Measurements from ENCODE around the gene AUTS2.

The AUTS2 gene

DNA sequence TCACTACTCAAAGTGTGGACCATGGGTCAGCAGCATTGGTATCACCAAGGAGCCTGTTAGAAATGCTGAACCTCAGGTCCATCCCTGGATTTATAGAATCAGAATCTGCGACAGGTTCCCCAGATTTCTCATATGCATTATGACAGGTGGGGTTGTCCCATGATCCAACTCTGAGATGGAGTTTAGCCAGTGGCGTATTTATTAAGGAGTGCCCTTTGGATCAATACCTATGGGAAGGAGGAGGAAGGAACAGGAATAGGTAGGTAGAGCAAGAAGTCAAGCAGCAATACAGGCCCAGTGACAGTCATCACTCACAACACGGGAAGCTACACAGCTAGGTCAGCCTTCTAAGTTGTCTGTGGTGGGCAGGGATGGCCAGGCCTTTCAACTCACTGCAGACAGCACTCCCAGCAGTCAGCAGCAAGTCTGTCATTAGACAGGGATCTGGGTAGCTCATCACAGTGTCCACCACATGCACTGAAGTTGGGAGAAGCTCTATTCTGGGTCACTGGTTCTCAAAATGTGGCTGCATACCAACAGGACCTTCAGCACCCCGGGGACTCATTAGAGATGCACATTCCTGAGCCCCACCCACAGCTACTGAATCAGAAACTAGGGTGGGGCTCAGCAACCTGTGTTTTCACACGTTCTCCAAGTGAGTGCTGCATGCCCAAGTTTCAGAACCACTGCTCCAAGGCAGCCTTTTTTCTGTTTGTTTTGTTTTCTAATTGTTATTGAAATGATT is 1001.3 kb downstream of the AUTS2 start:
- DNase-seq, result no peak

DNA sequence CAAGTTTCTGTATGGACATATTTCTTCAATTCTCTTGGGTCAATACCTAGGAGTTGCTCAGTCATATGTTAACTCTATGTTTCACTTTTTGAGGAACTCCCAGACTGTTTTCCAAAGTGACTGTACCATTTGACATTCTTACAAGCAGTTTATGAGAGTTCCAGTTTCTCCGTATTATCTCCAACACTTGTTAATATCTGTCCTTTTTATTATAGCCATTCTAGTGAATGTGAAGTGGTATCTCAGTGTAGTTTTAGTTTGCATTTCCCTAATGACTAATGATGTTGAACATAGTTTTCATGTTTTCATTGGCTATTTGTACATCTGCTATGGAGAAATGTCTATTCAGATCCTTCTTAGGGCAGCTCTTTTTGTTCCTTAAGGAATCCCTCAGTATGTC is 1002.7 kb downstream of the AUTS2 start:
- no peak for DNase-seq

DNA sequence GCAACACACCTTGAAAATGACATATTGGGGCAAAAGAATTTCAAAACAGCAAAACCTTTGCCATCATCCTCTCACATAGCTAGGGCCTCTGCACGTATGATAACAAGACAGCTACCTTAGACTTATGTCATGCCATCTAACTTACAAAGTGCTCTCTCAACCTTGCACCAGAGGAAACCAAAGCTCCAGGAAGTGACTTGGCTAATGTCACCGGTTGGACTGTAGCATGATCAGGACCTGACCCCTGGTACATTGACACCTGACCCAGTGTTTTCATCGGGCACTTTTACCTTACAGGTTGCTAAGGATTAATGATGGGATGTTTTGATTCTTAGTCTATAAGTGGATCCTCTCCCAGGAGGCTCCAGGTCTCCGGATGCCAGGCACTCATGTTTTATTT is 1003.8 kb downstream of the AUTS2 start:
- DNase-seq, result no peak

DNA sequence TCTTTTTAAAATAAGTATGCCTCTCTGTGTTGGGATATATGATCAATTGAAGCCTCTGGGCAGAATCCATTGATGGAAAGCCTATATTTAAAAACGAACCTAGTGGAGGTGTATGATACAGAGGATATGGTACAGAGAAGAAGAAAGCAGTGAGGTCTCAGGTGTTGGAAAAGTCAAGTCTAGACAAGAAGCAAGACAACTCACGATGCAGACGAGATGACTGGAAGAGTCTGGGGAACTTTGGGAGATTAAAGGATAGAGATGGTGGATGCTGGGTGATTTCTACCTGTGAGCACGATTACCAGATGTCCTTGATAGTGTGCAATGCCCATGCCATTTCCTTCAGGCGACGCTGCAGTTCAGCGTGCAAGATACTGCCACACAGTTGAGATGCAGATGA is 1009.0 kb downstream of the AUTS2 start:
- DNase-seq, result no peak

DNA sequence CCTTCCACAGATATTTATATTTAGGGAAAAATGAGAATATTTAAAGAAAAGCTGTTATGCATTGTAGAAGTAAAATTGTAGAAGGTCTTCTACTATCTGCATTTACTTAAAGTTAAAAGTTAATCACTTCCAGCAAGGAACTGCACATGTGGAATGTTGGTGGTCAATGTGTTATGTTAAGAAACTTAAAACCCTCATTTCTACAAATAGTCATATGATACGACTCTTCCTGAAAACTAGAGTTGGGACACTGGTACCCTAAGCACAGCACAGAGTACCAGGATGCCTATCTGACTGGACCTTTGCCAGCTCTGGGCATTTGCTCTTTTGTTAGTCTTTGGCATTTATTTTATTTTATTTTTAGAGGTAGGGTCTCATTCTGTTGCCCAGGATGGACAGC is 1009.5 kb downstream of the AUTS2 start:
- no peak for DNase-seq

DNA sequence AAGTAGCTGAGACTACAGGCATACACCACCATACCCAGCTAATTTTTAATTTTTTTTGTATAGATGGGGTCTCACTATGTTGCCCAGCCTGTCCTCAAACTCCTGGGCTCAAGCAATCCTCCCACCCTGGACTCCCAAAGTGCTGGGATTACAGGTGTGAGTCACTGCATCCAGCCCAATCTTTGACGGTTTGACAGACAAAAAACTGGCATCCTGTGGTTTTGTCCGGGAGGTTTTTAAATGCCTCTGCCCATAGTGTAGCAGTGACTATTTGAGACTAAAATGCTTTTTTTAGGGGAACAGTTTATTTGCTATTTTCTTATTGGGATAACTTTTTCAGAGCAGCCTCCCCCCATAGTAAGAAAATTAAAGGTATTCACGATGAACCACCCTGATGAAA is 1010.0 kb downstream of the AUTS2 start:
- no peak for DNase-seq

DNA sequence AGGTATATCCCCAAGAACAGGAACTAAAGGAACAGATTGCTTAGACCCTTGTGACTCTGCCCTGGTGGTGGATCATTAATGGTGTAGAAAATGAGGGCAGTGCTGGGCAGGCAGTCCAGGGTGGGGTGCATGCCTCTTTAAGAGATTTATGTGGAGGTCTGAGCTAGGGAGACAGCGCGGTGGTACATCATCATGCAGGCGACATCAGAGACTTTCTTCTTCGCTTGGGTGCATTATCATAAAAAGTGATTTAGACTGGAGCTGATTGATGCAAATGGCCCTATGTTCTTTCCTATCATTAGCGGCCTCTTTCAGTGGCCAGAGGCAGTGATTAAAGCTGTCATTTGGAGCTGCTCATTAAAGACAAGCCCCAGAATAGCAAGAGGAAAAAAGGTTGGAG is 1014.5 kb downstream of the AUTS2 start:
- DNase-seq, result no peak

DNA sequence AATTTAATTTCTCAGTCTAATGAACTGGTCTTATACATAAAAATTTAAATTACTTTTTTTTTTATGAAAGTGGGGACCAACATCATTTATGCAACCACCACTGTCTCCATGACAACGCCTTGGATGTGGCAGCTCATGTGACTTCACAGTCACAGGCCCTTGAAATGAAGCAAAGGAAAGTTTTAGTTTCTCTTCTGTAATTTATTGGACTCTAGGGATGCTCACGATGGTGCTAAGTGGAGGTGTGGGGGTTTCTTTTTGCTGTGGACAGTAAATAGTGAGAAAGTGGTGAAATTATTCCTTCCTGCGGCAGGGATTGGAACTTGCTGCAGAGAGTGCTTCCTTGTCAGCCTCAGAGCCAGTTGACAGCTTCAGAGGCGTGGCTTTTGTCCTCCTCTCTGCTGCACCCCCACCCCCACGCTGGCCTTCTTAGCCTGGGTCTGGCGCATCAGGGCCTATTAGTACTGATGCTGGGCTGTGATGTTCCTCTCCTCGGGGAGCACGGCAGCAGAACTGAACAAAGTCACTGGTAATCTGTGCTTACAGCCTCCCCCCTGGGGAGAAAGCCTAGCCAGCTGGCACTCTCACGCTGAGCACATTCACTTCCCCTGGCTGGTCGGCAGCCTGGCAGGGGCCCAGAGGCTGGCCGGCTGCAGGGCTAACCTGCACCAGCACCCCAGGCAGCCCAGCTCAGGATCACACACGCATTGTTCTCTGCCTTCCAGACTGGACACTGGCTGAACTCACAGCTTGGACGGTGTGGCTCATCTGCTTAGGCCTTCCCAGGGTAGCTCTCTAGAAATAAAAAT is 1016.2 kb downstream of the AUTS2 start:
- no peak for DNase-seq

DNA sequence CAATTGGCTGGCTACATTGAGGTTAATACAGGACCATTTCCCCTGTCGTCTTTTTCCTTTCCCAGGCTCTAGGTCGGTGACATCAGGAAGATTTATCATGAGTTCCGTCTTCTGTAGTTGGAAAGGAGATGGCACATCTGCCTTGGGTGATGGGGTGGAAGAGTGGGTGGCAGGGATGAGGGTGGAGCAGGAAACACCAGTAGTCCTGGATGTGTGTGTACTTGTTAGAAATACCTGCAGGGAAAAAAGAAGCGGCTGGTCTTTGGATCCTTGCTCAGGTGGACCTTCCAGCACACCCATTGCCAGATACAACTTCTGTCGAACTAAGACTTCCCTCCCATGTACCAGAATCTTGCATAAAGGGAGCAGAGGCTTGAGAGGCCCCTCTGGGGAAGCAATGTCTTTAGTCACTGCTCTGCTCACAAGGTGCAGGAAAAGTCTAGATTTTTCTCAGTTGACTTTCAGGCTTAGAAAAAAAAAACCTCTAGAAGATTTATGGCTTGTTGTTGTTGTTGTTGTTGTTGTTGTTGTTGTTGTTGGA is 1016.9 kb downstream of the AUTS2 start:
- no peak for DNase-seq

- DNase-seq, result no peak
Observed at GRCh38 chr7:70616211-70616610, 1017.9 kb downstream of the AUTS2 start.

- DNase-seq, result no peak
Observed at GRCh38 chr7:70616821-70617220, 1018.5 kb downstream of the AUTS2 start.

- DNase-seq, result no peak
Observed at GRCh38 chr7:70618020-70618551, 1019.8 kb downstream of the AUTS2 start.

GRCh38 chr7:70619130-70619529 is 1020.9 kb downstream of the AUTS2 start:
- DNase-seq, result no peak

- DNase-seq, result no peak
Observed at GRCh38 chr7:70619659-70620058, 1021.4 kb downstream of the AUTS2 start.

DNA sequence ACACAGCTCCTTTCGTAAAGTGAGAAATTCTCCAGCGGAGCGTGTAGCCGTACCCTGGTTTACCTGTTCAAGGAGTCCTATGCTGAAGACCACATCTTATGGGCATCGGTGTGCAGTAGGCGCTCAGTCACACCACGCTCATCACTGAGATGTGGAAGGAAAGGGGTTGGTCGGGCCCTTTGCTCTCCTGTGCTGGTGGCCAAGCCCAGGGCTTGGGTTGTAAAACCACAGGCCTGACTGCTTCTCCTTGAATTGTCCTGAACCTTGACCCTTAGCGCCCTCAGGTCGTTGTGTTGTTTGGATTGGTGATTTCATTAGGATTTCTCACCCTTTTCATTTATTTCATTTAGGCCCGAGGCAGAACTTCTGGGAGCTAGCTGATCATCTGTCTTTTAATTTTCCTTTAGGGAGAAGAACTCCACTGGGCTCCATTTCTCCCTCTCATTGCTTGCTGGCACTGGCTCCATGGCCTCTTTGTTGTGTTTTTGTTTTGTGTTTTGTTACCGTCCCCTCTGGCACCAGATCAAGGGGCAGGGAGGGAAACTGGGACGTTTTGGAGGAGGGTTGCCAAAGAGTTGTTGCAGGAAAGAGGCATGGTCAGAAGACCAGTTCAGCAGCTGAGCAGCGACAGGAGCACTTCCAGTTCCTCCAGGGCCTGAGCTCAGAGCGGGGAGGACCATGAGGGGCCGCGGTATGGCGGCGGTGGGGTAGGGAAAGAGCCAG is 1022.2 kb downstream of the AUTS2 start:
- no peak for DNase-seq

DNA sequence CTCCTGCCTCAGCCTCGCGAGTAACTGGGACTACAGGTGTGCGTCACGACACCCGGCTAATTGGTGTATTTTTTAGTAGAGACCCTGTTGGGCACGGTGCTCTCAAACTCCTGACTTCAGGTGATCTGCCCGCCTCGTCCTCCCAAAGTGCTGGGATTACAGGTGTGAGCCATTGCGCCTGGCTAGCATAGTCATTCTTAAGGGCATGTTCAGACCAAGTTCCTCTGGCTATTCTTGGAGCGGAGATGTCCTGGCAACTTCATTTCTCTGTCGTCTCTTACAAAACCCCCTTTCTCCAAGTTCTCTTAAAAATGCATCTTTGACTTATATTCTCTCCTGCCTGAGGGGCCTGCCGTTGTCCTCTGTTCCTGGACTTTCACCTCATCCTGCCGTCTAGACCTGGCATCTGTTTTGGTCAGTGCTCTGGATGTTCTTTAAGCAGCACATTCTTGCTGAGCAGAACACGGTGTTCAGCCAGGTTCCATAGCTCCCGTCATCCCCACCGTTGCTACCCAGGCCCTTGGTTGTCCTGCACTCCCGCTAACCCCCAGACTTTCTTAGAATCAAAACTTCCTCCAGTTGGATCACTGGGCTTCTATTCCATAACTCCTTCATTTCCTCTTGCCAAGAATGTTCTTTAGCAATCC is 1023.8 kb downstream of the AUTS2 start:
- no peak for DNase-seq

DNA sequence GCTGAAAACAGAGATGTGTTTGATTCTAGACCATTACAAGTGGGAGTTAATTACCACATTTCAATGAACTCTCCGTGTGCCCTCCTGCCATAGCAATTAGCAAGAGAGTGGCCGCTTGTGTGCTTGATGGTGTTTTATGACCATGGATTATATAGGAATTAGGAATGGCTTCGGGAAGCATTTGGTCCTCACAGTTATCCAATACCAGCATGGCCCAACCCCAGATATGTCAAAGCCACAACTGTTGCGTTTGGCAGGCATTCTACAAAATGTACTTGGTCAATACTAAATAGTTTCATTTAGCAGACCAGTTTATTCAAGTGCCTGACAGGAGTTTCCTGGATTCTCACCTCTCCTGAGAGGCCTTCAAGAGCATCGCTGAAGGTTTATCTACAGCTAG is 1024.7 kb downstream of the AUTS2 start:
- DNase-seq, result no peak

- DNase-seq, result no peak
Observed at GRCh38 chr7:70624500-70625103, 1026.3 kb downstream of the AUTS2 start.

GRCh38 chr7:70627461-70627860 is 1029.2 kb downstream of the AUTS2 start:
- DNase-seq, result no peak

- DNase-seq, result no peak
Observed at GRCh38 chr7:70630440-70630817, 1032.2 kb downstream of the AUTS2 start.

GRCh38 chr7:70630818-70631457 is 1032.7 kb downstream of the AUTS2 start:
- no peak for DNase-seq

DNA sequence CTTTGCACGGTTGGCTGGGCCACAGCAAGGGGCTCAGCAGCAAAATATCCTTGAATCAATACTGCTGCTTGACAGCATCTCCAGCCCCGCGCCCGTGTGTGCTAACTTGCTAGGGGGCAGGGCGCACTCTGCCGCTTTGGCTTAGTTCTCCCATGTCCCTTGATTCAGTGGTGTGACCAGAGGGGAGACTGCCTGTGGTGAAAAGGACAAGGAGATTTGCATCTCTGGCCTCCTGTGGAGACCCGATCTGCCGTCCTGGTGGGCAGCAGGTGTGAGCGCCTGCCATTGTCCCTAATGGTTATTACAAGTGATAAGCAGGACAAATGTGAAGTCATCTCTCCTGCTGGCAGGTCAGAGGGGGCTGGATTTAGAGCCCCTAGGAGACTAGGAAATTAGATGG is 1033.4 kb downstream of the AUTS2 start:
- DNase-seq, result no peak
